GM12873 (cell line): ENCODE results near the gene THEM5.

Experiments used
- TF ChIP-seq, protein P1 (sequence below): IDR thresholded peaks from 2 replicates; pipeline ENCODE4 v1.5.1; 2012; ENCODE audit warnings: low read depth, mild to moderate bottlenecking, moderate library complexity, low read length, control low read depth; ENCODE audit not compliant: insufficient read depth; ENCODE audit errors: missing control alignments

THEM5 gene

DNA sequence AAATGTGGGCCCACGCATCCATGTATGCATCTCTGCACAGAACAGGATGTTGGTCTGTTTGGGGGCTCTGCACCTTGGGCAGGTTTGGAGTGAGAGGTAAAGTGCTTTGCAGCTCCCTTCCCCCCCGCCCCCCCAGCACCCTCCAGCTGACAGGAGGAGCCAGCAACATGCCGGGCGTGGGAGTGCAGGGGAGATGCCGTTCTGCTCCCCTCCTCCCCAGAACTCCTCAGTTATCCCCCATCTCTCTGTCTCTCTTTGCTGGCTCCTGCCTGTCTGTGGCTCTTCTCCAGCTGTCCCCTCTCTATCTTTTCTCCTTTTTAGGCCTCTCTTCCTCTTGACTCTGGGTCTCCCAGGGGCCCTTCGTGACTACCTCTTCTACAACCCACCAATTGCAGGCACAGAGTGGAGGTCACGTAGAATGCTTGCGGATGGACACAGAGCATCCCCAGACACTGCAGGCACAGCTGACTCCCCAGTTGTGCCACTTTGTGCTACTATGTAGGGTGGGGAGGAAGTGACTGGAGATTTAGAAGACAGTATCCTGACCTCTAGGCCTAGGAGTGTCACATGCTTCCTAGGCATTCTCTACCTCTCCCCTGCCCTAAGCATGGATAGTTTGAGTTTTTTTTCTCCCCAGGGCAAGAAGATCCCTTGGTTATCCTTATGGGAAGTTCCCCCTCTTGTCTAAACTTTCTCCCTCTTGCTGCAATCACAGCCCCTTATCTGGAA is 20.2 kb downstream of the THEM5 start:
- TF ChIP-seq, protein P1, sequence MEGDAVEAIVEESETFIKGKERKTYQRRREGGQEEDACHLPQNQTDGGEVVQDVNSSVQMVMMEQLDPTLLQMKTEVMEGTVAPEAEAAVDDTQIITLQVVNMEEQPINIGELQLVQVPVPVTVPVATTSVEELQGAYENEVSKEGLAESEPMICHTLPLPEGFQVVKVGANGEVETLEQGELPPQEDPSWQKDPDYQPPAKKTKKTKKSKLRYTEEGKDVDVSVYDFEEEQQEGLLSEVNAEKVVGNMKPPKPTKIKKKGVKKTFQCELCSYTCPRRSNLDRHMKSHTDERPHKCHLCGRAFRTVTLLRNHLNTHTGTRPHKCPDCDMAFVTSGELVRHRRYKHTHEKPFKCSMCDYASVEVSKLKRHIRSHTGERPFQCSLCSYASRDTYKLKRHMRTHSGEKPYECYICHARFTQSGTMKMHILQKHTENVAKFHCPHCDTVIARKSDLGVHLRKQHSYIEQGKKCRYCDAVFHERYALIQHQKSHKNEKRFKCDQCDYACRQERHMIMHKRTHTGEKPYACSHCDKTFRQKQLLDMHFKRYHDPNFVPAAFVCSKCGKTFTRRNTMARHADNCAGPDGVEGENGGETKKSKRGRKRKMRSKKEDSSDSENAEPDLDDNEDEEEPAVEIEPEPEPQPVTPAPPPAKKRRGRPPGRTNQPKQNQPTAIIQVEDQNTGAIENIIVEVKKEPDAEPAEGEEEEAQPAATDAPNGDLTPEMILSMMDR = no peak

DNA sequence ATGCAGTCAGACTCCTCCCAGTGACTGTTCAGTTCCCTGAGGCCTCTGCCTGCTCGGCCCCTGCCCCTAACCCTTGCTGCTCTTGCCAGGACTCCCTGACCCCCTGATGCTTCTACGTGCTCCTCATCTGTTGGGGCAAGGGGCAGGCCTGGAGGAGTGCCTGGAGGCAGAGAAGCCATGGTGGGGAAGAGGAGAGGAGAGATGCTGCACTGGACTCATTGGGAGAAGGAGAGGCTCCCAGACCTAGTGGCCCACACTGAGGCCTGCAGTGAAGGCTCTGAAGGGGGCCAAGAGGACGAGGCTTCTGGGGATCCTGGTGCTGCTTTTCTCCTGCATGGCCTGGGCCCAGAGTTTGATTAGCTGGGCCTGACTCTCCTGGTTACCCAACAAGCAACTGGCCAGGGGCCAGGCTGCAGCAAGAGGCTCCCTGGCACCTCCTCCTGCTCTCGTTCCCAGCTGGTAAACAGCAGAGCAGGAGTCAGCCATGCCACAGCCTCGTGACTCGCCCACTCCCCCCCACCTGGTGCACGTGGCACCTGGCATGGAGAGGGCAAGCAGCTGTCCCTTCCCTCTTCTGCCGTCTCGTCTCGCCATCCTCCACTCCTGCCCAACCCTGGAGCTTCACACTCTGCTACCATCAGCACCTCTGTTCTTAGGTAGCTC is 21.1 kb downstream of the THEM5 start:
- TF ChIP-seq, protein P1 = no peak

GRCh38 chr1:151831605-151832004 is 21.9 kb downstream of the THEM5 start, which contains the start of gene RORC:
Gene RORC (minus strand): TSS chr1:151831802. CDS start chr1:151831764, 38 bp downstream.
- TF ChIP-seq, protein P1 = no peak

- TF ChIP-seq, protein P1 = no peak
These were observed 22.3 kb downstream of the THEM5 start for GRCh38 chr1:151831256-151831591.

DNA sequence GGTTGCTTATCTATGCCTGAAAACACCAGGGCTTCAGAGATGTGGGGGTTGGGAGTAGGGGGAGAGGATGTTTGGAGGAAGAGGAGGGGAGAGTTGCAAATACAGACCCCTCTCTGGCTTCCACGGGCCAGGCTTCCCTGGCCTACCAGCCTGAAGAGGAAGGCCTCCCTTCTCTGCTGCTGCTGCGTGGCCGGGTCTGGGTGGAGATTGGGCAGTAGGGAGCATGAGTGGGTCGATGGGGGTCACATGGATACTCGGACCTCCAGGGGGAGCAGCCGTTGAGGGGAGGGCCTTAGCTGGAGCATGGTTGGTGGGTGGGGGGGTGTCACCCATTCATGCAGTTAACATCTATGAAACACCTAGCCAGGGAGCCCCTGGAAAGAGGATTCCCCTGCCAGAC is 23.5 kb downstream of the THEM5 start:
- TF ChIP-seq, protein P1 = no peak

- TF ChIP-seq, protein P1 = no peak
These were observed 24.0 kb downstream of the THEM5 start for GRCh38 chr1:151829352-151830046.

GRCh38 chr1:151828921-151829320 is 24.6 kb downstream of the THEM5 start:
- TF ChIP-seq, protein P1 = no peak
